ENCODE measurements around the gene STAG1.
"Not testable (repeated sequence)": the region's sequence is repeated elsewhere in the genome, so short reads cannot be mapped to it uniquely, and the experiment has no call there.

STAG1 gene

DNA sequence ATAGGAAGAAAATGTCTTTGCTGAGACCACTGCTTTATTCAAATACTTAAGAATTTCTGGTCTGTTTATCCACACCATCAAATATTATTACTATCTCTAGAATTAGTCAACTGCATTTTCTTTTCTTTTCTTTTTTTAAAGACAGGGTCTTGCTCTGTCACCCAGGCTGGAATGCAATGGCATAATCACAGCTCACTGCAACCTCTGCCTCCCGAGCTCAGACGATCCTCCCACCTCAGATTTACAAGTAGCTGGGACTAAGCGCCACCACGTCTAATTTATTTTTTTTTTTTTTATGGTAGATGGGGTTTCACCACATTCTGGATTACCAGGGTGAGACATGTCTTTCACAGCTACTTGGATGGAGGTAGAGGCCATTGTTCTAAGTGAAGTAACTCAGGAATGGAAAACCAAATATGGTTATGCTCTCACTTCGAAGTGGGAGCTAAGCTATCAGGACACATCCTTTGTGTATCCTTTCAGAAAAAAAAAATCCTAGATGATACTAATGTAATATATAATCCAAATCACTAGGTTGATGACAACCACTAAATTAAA lies 52.8 kb downstream of the STAG1 start:
- no peak for DNase-seq

DNA sequence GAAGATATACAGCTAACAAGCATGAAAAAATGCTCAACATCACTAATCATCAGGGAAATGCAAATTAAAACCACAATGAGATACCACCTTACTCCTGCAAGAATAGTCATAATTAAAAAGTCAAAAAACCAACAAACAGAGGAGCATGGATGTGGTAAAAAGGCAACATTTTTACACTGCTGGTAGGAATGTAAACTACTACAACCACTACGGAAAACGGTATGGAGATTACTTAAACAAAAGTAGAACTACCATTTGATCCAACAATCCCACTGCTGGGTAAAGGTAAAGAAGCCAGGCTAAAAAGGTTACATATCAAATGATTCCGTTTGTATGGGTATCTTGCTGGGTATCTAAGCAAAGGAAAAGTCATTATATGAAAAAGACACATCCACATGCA lies 53.8 kb downstream of the STAG1 start:
- no peak for DNase-seq

DNA sequence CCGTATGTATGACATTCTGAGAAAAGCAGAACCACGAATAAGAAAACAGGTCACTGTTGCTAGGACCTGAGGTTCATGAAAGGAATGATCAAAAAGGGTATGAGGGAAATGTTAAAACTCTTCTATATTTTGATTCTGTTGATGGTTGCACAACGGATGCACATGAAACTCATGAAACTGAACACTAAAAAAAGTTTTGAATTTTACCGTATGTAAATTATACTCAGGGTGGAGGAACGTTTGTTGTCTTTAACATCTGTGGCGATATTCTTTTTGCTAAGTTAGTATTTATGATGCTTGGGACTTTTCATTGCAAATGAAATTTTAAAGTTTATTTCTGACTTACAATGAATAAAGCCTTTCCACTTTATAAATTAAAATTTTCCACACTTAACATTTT lies 55.4 kb downstream of the STAG1 start:
- no peak for DNase-seq

DNA sequence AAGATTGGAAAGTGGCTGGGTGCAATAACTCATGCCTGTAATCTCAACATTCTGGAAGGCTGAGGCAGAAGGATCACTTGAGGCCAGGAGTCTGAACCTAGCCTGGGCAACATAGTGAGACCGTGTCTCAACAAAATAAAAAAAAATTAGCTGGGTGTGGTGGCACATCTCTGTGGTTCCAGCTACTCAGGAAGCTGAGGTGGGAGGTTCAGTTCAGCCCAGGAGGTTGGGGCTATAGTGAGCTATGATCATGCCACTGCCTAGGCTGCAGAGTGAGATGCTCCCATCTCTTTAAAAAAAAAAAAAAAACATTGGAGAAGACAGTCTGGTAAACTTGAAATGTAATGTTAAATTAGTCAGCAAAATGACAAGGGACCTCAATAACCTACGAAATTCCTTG lies 57.9 kb downstream of the STAG1 start:
- DNase-seq: no peak

DNA sequence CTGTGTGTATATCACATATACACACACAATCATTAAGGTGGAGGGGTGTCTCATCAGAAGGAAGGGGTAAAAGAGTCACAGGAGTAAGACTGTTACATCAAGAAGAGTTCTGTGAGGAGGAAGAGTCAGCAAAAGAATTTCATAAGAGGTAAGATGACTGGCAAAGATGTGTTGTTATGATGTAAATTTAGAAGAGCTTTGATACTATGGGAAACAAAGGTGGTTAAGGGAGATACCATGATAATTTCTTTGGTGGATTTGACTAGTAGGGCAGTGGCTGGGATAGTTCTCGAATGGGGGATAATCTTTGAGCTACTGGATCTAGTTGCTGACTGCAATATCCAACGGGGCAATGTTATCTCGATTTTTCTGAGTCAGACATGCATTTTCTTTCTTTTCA lies 61.6 kb downstream of the STAG1 start:
- no peak for DNase-seq

DNA sequence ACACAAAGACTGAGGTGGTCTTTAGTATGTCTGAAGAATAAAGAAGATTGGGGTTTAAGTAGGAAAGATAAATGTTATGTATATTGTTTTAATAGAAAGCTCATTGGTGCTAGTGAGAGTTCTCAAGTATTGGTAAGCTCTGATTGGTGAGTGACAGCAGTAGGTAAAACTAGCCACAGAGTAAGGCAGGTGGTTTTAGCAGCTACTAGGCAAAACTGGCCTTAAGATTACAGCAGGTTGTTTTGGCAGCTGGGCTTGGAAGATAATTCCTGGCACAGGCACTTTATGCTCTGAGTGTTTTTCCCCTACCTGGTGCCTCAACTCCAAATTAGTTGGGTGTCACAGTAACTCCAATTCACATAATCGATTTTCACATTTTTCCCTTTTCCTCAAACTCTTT lies 66.3 kb downstream of the STAG1 start:
- no peak for DNase-seq

DNA sequence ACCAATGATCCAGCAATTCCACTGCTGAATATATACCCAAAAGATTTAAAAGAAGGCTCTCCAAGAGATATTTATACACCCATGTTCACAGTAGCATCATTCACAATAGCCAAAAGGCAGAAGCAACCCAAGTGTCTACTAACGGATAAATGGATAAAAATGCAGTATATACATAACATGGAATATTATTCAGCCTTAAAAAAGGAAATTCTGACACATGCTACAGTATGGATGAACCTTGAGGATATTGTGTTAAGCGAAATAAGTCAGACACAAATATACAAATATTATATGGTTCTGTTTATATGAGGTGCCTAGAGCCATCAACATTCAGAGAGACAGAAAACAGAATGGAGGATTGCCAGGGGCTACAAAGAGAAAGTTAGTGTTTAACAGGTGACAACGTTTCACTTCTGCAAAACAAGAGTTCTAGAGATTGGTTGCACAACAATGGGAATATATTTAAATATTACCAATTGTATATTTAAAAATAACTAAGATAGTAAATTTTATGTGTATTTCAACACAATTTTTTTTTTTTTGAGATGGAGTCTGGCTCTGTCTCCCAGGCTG lies 69.4 kb downstream of the STAG1 start:
- DNase-seq: no peak

DNA sequence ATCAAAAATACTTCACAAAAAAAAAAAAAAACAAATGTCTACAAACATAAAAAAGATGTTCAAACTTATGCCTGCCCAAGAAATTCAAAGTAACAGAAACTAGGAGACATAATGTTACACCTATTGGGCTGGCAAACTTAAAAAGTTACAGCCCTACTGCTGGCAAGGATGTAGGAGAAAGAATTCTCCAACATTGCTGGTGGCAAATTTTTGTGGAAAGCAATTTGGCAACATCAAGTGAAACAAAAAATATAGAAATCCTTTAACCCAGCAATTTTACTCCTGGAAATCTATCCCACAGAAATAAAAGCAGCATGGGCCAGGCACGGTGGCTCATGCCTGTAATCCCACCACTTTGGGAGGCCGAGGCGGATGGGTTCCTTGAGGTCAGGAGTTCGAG lies 73.2 kb downstream of the STAG1 start:
- no peak for DNase-seq

DNA sequence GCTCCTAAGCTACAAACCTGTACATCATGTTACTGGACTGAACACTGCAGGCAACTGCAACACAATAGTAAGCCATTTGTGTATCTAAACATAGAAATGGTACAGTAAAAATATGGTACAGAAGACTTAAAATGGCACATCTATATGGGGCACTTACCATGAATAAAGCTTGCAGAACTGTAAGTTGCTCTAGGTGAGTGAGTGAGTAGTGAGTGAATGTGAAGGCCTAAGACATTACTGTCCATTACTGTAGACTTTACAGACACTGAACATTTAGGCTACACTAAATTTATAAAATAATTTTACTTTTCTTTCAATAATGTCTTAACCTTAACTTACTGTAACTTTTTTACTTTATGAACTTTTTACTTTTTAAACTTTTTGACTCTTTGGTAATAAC lies 76.2 kb downstream of the STAG1 start:
- DNase-seq: no peak

DNA sequence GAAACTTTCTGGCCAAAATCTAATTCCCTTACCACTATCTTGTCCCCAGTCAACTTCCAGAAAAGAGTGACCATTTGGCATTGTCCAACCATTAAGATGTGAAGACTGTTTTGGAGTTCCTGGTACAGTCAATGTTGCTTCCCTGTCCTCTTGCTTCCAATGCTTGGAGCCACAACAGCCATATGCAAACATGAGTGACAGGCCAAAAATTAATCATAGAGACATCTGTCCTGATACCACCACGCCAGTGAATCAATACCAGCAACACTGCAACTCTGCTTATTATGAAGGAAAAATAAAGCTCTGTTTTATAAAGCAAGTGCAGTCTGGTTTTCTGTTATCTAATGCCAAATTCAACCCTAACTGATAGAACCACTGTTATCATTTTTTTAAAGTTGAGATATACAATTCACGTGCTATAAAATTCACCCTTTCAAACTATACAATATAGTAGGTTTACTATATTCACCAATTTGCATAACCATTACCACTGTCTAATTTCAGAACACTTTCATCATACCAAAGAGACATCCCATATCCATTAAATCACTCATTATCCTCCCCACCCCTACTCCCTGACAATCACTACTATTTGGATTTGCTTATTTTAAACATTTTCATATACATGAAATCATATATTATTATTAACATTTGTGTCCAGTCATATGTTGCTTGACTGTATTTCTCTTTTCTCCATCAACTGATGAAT lies 76.9 kb downstream of the STAG1 start:
- no peak for DNase-seq

DNA sequence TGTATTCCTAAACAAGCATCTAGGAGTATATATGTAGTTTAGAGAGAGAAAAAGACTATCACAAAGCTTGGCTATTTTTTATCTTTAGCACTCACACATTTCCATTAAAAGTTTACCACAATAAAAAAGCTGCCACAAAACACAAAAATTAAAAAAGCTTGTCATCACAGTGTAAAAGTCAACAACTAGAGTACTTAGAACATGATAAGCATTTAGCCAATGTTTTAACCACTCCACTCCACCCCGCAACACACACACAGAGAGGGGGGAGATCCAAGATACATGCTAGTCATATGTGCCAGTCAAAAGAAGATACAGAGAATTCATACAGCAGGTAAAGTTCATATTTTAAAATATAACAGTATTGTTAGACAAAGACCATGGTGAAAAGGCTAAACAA lies 79.7 kb downstream of the STAG1 start:
- DNase-seq: no peak

DNA sequence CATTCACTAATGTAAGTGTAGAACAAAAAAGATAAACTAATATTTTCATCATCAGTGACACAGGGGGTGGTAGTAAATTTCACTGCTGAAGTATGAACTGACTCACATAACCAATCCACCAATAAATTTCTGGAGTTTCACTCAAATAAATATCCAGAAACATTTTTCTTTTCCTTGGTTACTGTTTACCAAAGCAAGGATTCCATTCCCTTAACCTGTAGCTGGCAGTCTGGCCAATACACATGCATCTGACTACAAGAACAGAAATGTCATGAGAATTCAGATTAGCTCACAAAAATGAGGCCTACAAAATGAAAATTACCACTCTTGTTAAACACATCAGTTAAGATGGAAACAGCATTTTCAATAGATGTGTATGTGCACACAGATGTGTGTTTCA lies 80.3 kb downstream of the STAG1 start:
- DNase-seq: no peak

DNA sequence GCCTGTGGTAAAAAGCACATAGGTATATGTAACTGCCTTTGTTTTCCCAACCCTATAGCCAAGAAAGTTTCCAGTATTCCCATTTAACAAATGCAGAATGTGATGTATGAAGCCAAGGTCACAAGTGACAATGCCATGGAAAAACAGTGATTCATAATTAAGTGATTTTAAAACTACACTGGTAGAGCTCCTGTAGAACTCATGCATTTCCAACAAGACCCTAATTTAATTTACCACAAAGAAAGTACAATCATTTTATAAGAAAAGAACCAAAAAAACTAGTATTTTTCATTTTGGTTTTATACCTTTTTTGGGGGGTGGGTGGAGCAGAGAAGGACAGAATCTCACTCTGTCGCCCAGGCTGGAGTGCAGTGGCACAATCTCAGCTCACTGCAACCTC lies 82.0 kb downstream of the STAG1 start:
- no peak for DNase-seq

DNA sequence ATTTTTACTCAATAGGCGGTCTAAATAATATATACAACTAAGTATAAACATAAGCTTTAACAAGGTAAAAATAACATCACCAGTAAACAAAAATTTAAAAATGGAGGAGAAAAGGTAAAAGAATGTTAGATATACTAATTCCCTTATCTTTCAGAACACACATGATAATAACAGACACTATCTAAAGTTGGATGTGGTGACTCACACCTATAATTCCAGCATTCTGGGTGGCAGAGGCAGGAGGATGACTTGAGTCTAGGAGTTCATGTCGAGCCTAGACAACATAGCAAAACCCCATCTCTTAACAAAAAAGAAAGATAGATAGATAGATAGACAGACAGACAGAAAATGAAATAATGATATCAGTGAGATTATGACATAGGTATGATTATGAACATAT lies 85.1 kb downstream of the STAG1 start:
- DNase-seq: no peak

DNA sequence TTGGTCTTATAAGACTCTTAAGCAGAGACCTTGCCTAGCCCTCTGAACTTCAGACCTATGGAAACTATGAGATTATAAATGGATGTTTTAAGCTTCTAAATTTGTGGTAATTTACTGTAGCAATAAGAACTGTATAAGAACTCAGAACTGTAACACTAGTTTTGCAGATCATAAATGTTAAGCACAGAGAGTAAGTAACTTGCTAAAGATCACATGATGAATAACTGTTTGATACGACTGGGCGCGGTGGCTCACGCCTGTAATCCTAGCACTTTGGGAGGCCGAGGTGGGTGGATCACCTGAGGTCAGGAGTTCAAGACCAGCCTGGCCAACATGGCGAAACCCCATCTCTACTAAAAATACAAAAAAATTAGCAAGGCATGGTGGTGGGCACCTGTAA lies 85.9 kb downstream of the STAG1 start:
- DNase-seq: not testable (repeated sequence)

DNA sequence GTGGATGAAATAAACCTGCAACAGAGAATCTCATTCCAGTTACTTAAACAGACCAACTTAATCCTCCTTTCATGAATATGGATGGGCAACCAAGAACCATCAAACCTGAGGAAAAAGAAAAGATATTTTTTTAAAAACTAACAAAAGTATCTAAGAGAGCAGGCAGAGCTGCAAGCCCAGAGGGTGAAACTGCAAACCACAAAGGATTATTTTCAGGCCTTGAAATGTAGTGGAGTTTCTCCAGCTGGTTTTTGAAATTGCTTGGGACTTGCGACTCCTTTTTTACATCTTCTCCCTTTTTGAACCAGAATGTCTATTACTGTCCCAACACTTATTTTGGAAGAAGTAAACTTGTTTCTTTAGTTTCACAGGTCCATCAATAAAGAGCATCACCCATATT lies 87.4 kb downstream of the STAG1 start:
- no peak for DNase-seq

DNA sequence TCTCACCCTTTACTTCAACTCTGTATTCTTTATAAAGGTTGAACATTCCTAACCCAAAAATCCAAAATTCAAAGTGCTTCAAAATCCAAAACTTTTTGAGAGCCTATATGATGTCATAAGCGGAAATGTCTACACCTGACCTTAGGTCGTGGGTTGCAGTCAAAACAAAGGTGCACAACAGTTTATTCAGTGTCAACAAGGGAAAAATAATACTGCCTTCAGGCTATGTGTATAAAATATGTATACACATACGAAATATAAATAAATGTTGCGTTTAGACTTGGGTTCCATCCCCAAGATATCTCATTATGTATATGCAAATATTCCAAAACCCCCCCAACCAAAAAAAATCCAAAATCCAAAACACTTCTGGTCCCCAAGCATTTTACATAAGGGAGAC lies 90.9 kb downstream of the STAG1 start:
- no peak for DNase-seq

DNA sequence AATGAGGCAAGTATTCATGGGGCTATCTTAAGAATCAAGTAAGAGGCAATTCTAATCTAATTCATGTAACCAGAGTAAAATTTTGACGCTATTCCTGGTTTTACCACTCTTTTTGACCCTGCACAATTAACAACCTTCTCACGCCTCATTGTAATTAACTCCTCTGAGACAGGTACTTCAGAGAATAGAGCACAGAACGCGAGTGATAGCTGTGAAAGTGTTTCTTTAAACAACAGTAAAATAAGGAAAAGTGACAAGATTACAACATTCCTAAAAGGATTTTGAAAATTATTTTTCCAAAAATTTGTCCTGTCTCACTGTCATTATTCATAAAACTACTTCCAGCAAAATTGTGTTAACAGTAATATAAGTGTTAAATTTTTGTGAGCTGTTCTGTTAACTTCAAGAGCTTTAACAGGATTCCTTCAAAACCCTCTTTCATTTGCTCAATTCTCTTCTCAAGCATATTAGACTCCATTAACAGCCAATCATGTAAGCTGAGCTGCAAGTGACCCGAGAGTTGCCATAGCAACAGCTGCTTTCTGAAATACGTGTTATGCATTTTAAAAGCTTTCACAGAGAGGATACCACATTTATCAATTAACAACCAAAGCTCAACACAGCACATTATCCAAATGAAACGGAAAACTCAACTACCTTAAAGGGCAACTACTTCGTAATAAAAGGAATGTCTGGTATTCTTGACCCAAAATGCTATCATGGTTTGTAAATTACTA lies 93.1 kb downstream of the STAG1 start:
- no peak for DNase-seq

DNA sequence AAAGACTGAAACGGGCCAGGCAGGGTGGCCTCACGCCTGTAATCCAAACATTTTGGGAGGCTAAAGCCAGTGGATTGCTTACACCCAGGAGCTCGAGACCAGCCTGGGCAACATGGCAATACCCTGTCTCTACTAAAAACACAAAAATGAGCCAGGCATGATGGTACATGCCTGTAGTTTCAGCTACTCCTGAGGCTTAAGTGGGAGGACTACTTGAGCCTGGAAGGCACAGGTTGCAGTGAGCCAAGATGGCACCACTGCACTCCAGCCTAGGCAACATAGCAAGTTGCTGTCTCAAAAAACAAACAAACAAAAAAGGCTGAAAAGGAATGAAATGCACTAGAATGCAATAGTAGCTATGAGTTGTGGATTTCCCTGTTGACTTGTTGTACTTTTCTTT lies 94.7 kb downstream of the STAG1 start:
- no peak for DNase-seq

DNA sequence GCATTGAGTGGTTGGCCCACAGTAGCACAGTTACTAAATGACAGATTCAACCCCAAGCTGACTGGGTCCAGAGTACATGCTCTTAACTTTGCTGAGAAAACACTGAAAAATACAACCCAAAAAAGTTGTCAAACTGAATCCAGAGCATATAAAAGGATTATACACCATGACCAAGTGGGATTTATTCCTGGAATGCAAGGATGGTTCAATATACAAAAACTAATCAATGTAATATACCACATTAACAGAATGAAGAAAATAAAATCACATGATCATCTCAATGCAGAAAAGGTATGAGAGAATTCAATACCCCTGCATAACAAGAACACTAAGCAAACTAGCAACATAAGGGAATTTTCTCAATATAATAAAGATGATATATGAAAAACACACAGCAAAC lies 98.5 kb downstream of the STAG1 start:
- no peak for DNase-seq

DNA sequence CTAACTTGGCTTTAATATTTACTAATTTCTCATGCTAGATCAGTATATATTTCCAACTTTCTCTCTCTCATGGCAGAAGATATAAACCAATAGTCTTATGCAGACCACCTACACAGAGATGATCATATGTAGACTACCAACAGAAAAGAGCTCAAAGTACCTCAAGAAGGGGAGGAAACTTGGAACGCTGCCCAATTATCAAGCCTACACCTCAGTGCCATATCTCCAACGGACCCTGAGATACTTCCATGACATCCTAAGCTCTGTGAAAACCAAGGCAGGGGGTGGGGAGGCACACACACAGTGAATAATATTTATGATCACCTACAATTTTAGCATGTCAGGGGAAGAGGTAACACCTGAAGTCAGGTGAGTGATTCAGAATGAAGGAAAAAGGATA lies 100.6 kb downstream of the STAG1 start:
- no peak for DNase-seq

DNA sequence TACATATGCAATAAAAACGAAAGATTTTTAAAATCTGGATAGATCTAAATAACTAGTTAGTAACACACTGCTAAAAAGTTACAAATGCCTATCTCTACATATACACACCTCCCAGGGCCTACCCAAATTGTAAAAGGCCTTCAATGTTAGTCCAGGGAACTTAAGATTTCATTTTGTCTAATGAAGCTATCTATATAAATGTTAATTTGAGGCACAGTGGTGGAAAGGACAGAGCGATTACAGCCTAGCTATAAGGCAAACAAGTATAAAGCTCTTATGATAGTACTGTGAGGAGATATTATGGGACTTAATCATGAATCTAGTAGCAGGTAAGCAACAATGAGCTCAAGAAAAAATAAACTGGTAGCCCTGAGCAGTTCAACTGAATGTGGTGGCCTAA lies 101.7 kb downstream of the STAG1 start:
- no peak for DNase-seq

DNA sequence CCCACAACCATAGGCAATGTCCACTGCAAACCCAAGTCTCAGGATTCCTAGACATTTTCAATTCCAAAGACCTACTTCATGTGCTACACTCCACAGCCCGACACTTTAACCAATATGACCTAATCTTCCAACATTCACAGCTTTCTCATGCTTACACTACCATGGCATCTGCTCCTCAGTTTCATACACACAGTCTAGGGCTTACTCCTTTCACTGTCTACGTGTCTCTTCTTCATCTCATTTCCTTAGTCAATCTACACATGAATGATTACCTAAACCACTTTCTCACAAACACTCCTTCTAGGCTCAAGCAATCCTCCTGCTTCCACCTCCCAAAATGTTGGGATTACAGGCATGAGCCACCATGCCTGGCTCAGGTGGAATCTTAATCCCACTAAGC lies 106.3 kb downstream of the STAG1 start:
- no peak for DNase-seq

DNA sequence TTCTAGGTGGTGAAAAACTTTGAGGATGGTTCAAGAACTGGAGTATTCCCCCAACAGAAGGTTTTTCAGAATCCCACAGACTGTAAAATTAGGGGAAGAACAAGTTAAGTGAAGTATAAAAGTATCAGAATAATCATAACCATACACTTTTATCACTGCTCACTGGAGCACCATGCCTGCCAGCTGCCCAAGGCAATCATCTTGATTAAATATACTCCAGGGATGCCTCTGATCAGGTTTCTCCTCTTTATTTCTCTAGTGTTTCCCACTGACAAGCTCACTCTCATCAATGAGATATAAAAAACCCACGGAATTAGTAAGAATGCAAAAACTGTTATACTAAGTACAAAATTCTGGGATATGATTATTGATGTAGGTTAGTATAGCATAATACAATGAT lies 108.0 kb downstream of the STAG1 start:
- DNase-seq: no peak
